CD4-positive, alpha-beta memory T cell (primary cell): ENCODE data around the gene FSTL3. TPM values are rescaled to one million over a fixed set of nuclear protein-coding genes. Genes with fewer than 3 reads are reported as not detected.
"Not testable (repeated sequence)": the region's sequence is repeated elsewhere in the genome, so short reads cannot be mapped to it uniquely, and the experiment has no call there.

Source experiments
- CTCF ChIA-PET: fragments of 350-600 bp; sonication (Branson Sonifier 250); formaldehyde crosslinking; loops from one replicate; lab custom pipeline; 2021; ENCODE audit warnings: inconsistent platforms; ENCODE audit not compliant: partially characterized antibody; lab: Charles Lee
- POLR2A ChIA-PET: fragments of 350-600 bp; sonication (Branson Sonifier 250); formaldehyde crosslinking; loops from one replicate; lab custom pipeline; 2021; ENCODE audit not compliant: partially characterized antibody; lab: Charles Lee
- DNase-seq, 5 donors: peaks; one replicate each; pipeline versions ENCODE4 v3.0.0 to v3.0.0-alpha.2; 2020 to 2022; ENCODE audit warnings: mixed read lengths in 1 of 5
- H3K27ac ChIP-seq: one replicate; pipeline ENCODE4 v1.7.0; 2013; ENCODE audit warnings: low read depth, low read length
- H3K27me3 ChIP-seq: 2 replicates; pipeline ENCODE4 v1.7.0; 2013; ENCODE audit warnings: mild to moderate bottlenecking, low read length, moderate library complexity; ENCODE audit not compliant: insufficient read depth
- H3K36me3 ChIP-seq: 2 replicates; pipeline ENCODE4 v1.7.0; 2013; ENCODE audit warnings: mild to moderate bottlenecking, low read length, moderate library complexity; ENCODE audit not compliant: insufficient read depth
- H3K4me1 ChIP-seq: 2 replicates; pipeline ENCODE4 v1.7.0; 2013; ENCODE audit warnings: mild to moderate bottlenecking, low read length, moderate library complexity; ENCODE audit not compliant: insufficient read depth
- H3K4me3 ChIP-seq, 2 donors: one replicate each; pipeline ENCODE4 v1.7.0; 2013; ENCODE audit warnings: low read length in 2 of 2, mild to moderate bottlenecking in 1 of 2
- H3K9me3 ChIP-seq, 2 donors: one replicate each; pipeline ENCODE4 v1.7.0; 2013; ENCODE audit warnings: low read length in 2 of 2, control low read depth in 1 of 2; ENCODE audit not compliant: control insufficient read depth in 1 of 2
- H3K27ac Mint-ChIP-seq, 7 donors: one replicate each; pipeline ENCODE4 v1.8.0; 2020 to 2021; ENCODE audit warnings: mixed read lengths in 7 of 7, mild to moderate bottlenecking in 6 of 7, inconsistent platforms in 3 of 7, moderate library complexity in 3 of 7
- H3K27me3 Mint-ChIP-seq, 2 donors: one replicate each; pipeline ENCODE4 v1.8.0; 2020 to 2021; ENCODE audit warnings: mixed read lengths in 2 of 2
- H3K36me3 Mint-ChIP-seq, 2 donors: one replicate each; pipeline ENCODE4 v1.8.0; 2020 to 2021; ENCODE audit warnings: mixed read lengths in 2 of 2, inconsistent platforms in 1 of 2, mild to moderate bottlenecking in 1 of 2
- H3K4me1 Mint-ChIP-seq, 4 donors: one replicate each; pipeline ENCODE4 v1.8.0; 2020 to 2021; ENCODE audit warnings: mixed read lengths in 4 of 4, mild to moderate bottlenecking in 1 of 4
- H3K4me3 Mint-ChIP-seq, 8 donors: one replicate each; pipeline ENCODE4 v1.8.0; 2020 to 2021; ENCODE audit warnings: mixed read lengths in 8 of 8, mild to moderate bottlenecking in 7 of 8, moderate library complexity in 6 of 8, inconsistent platforms in 3 of 8
- H3K9me3 Mint-ChIP-seq, 8 donors: one replicate each; pipeline ENCODE4 v1.8.0; 2020 to 2021; ENCODE audit warnings: mixed read lengths in 8 of 8, mild to moderate bottlenecking in 5 of 8, inconsistent platforms in 3 of 8, moderate library complexity in 1 of 8
- intact Hi-C: fragments of 100-400 bp; cut with micrococcal nuclease; formaldehyde crosslinking; loops from one replicate; pipeline ENCODE4 v1.15.1; 2023
- polyA plus RNA-seq, 2 donors: library from polyadenylated mRNA; unstranded; fragments of 300-500 nt; fragmentation: Illumina TruSeq; gene quantifications; one replicate each; pipeline ENCODE4 v1.2.3, GENCODE V29; 2021
- total RNA-seq, 2 experiments: library from RNA; stranded (reverse); gene quantifications; one replicate each; pipeline ENCODE4 v1.2.3, GENCODE V29; 2021

FSTL3 gene
- total and polyA plus RNA-seq, 4 experiments from 2014 or later = 2.0 to 3.4 (median 2.5) TPM

- no peaks in the 10 kb centered on the region for H3K27me3 ChIP-seq
- peak overlapping the region in 2 of 8 donors; percentile 6 to 41 for H3K4me3 Mint-ChIP-seq
- no peaks in the 10 kb centered on the region for H3K4me1 Mint-ChIP-seq
- H3K4me3 ChIP-seq = no peak overlapping the region
- H3K9me3 ChIP-seq = no peaks in the 10 kb centered on the region
- DNase-seq = no peak
- ChIA-PET POLR2A (no interaction called here), CTCF (no interaction called here)
- peaks cover 0 to 1% (median 0%) of the 10 kb centered on the region in 8 donors for H3K9me3 Mint-ChIP-seq
- H3K36me3 ChIP-seq = no peaks in the 10 kb centered on the region
- no peak overlapping the region for H3K27ac Mint-ChIP-seq
- H3K4me1 ChIP-seq = peaks cover 5% of the 10 kb centered on the region
- no peak overlapping the region for H3K27ac ChIP-seq
- peaks cover 5 to 8% of the 10 kb centered on the region in 2 donors for H3K27me3 Mint-ChIP-seq
- no peaks in the 10 kb centered on the region for H3K36me3 Mint-ChIP-seq
- intact Hi-C loops = no loop called here
Measured at GRCh38 chr19:694481-695351, 18.5 kb downstream of the FSTL3 start.

GRCh38 chr19:695352-695949 lies 19.3 kb downstream of the FSTL3 start, which contains the start of gene PRSS57:
PRSS57 (minus strand) TSS chr19:695452; CDS start chr19:695430, 22 bp downstream.
- no peaks in the 10 kb centered on the region for H3K36me3 ChIP-seq
- ChIA-PET POLR2A (no interaction called here), CTCF (no interaction called here)
- no peaks in the 10 kb centered on the region for H3K27me3 ChIP-seq
- Mint-ChIP-seq H3K4me1 (no peaks in the 10 kb centered on the region), H3K27me3 (peaks cover 5 to 8% of the 10 kb centered on the region in 2 donors), H3K27ac (no peak within 1 kb of the TSS), H3K36me3 (no peaks in the 10 kb centered on the region), H3K4me3 (peak within 1 kb of the TSS in 3 of 8 donors; percentile 41 to 57 (median 57)), H3K9me3 (peaks cover 0 to 1% (median 0%) of the 10 kb centered on the region in 8 donors)
- H3K4me1 ChIP-seq = peaks cover 5% of the 10 kb centered on the region
- no peak within 1 kb of the TSS for H3K4me3 ChIP-seq
- intact Hi-C loops = no loop called here
- no peak for DNase-seq
- H3K27ac ChIP-seq = no peak within 1 kb of the TSS
- H3K9me3 ChIP-seq = no peaks in the 10 kb centered on the region

- H3K27me3 ChIP-seq, H3K36me3 ChIP-seq, H3K9me3 Mint-ChIP-seq, H3K27ac Mint-ChIP-seq, H3K36me3 Mint-ChIP-seq, H3K4me3 ChIP-seq, CTCF ChIA-PET, POLR2A ChIA-PET, DNase-seq, H3K4me3 Mint-ChIP-seq, H3K4me1 ChIP-seq, intact Hi-C loops, H3K9me3 ChIP-seq, H3K27ac ChIP-seq: not testable (repeated sequence)
- Mint-ChIP-seq H3K27me3 (peaks cover 6 to 16% of the 10 kb centered on the region in 2 donors), H3K4me1 (peaks cover 4 to 12% (median 6%) of the 10 kb centered on the region in 4 donors)
Measured at GRCh38 chr19:698529-698928, 22.3 kb downstream of the FSTL3 start.

- Mint-ChIP-seq H3K4me1 (peaks cover 4 to 14% (median 8%) of the 10 kb centered on the region in 4 donors), H3K27me3 (peaks cover 4 to 15% of the 10 kb centered on the region in 2 donors)
- H3K4me3 Mint-ChIP-seq, H3K9me3 ChIP-seq, H3K27ac Mint-ChIP-seq, H3K4me3 ChIP-seq, H3K27me3 ChIP-seq, DNase-seq, POLR2A ChIA-PET, H3K27ac ChIP-seq, H3K9me3 Mint-ChIP-seq, intact Hi-C loops, H3K36me3 Mint-ChIP-seq, H3K36me3 ChIP-seq: not testable (repeated sequence)
- CTCF ChIA-PET = interaction anchor here (0.8 kb wide), 1 partner anchor 9 kb away, joined by 3 read pairs; no protein-coding TSS in a partner anchor
- H3K4me1 ChIP-seq = peaks cover 12% of the 10 kb centered on the region
Measured at GRCh38 chr19:699885-700284, 23.7 kb downstream of the FSTL3 start.

GRCh38 chr19:702847-703246 lies 26.7 kb downstream of the FSTL3 start:
- H3K27ac Mint-ChIP-seq = peak overlapping the region in 2 of 7 donors; percentile 69 to 76
- CTCF ChIA-PET = not testable (repeated sequence)

GRCh38 chr19:703329-703650 lies 27.1 kb downstream of the FSTL3 start:
- Mint-ChIP-seq H3K36me3 (no peaks in the 10 kb centered on the region), H3K4me3 (peak overlapping the region in 4 of 8 donors; percentile 23 to 59 (median 50)), H3K9me3 (peaks cover 0 to 9% (median 0%) of the 10 kb centered on the region in 8 donors), H3K27me3 (peaks cover 10 to 17% of the 10 kb centered on the region in 2 donors), H3K27ac (peak overlapping the region in 3 of 7 donors; percentile 48 to 78 (median 69)), H3K4me1 (peaks cover 4 to 14% (median 8%) of the 10 kb centered on the region in 4 donors)
- H3K4me3 ChIP-seq = no peak overlapping the region
- H3K4me1 ChIP-seq = peaks cover 7% of the 10 kb centered on the region
- ChIA-PET POLR2A (interaction anchor here (1.1 kb wide), 1 partner anchor 23 kb away, joined by 6 read pairs; no protein-coding TSS in a partner anchor), CTCF (no interaction called here)
- H3K9me3 ChIP-seq = no peaks in the 10 kb centered on the region
- H3K36me3 ChIP-seq = no peaks in the 10 kb centered on the region
- intact Hi-C loops = loop anchor here (2.0 kb wide), 1 partner anchor 22 kb away; no protein-coding TSS in a partner anchor
- no peak for DNase-seq
- H3K27ac ChIP-seq = no peak overlapping the region
- H3K27me3 ChIP-seq = no peaks in the 10 kb centered on the region

More at GRCh38 chr19:702847-703246, 26.7 kb downstream of the FSTL3 start:
- H3K27me3 ChIP-seq, H3K4me1 ChIP-seq, H3K9me3 ChIP-seq, H3K4me3 ChIP-seq, DNase-seq, H3K36me3 ChIP-seq, H3K36me3 Mint-ChIP-seq, H3K9me3 Mint-ChIP-seq, H3K27ac ChIP-seq, POLR2A ChIA-PET: not testable (repeated sequence)
- peak overlapping the region in 3 of 8 donors; percentile 15 to 59 (median 54) for H3K4me3 Mint-ChIP-seq
- H3K27me3 Mint-ChIP-seq = peaks cover 12 to 16% of the 10 kb centered on the region in 2 donors
- intact Hi-C loops = loop anchor here (2.0 kb wide), 1 partner anchor 22 kb away; no protein-coding TSS in a partner anchor
- peaks cover 4 to 14% (median 8%) of the 10 kb centered on the region in 4 donors for H3K4me1 Mint-ChIP-seq
